ENCODE measurements around the gene PAX2. TPM values are rescaled to one million over a fixed set of nuclear protein-coding genes. Genes with fewer than 3 reads are reported as not detected.

Gene PAX2
- total RNA-seq, 3 donors from 2014 or later: under 0.01 TPM; not detected in 2

GRCh38 chr10:100824886-100825285 is 79.5 kb downstream of the PAX2 start:
- intact Hi-C loops (cut with DNase I; ENCODE audit: low total_unique reads): loop anchor here (5.0 kb wide), 1 partner anchor 428 kb away; no protein-coding TSS in a partner anchor
- DNase-seq (ENCODE audit: low spot score in 2 of 2): peak in 1 of 2 donors; percentile 45

GRCh38 chr10:100825325-100825875 is 80.0 kb downstream of the PAX2 start:
- no peaks in the 10 kb centered on the region for H3K36me3 ChIP-seq
- no peak overlapping the region for H3K27ac ChIP-seq
- TF ChIP-seq POLR2A (IDR thresholded peaks at IDR 0.05) (no peak), CTCF (IDR thresholded peaks at IDR 0.05) (no peak), POLR2AphosphoS5 (IDR thresholded peaks at IDR 0.05) (no peak)
- H3K4me1 ChIP-seq: peaks cover 3 to 14% of the 10 kb centered on the region in 2 donors
- no peaks in the 10 kb centered on the region for H3K9me3 ChIP-seq
- peak in 1 of 2 donors; percentile 19 for DNase-seq (ENCODE audit: low spot score in 2 of 2)
- peaks cover 8 to 91% of the 10 kb centered on the region in 2 donors for H3K27me3 ChIP-seq
- no peak overlapping the region for H3K4me3 ChIP-seq
- intact Hi-C loops (cut with DNase I; ENCODE audit: low total_unique reads): loop anchor here (5.0 kb wide), 1 partner anchor 428 kb away; no protein-coding TSS in a partner anchor

More at GRCh38 chr10:100824886-100825285, 79.5 kb downstream of the PAX2 start:
- H3K27ac ChIP-seq: no peak overlapping the region
- peaks cover 8 to 90% of the 10 kb centered on the region in 2 donors for H3K27me3 ChIP-seq
- no peaks in the 10 kb centered on the region for H3K9me3 ChIP-seq
- no peaks in the 10 kb centered on the region for H3K36me3 ChIP-seq
- H3K4me1 ChIP-seq: peaks cover 3 to 14% of the 10 kb centered on the region in 2 donors
- no peak for TF ChIP-seq POLR2A (IDR thresholded peaks at IDR 0.05)
- TF ChIP-seq POLR2AphosphoS5 (IDR thresholded peaks at IDR 0.05): no peak
- no peak for TF ChIP-seq CTCF (IDR thresholded peaks at IDR 0.05)
- no peak overlapping the region for H3K4me3 ChIP-seq

- H3K4me1 ChIP-seq: peaks cover 3 to 14% of the 10 kb centered on the region in 2 donors
- H3K4me3 ChIP-seq: peak overlapping the region in 2 of 3 donors; percentile 50 to 74
- peak in 1 of 2 donors; percentile 49 for DNase-seq (ENCODE audit: low spot score in 2 of 2)
- no peaks in the 10 kb centered on the region for H3K36me3 ChIP-seq
- H3K27ac ChIP-seq: no peak overlapping the region
- intact Hi-C loops (cut with DNase I; ENCODE audit: low total_unique reads): loop anchor here (5.0 kb wide), 1 partner anchor 429 kb away; no protein-coding TSS in a partner anchor
- TF ChIP-seq POLR2AphosphoS5 (IDR thresholded peaks at IDR 0.05) (no peak), CTCF (IDR thresholded peaks at IDR 0.05) (no peak), POLR2A (IDR thresholded peaks at IDR 0.05) (no peak)
- H3K27me3 ChIP-seq: peaks cover 8 to 92% of the 10 kb centered on the region in 2 donors
- H3K9me3 ChIP-seq: no peaks in the 10 kb centered on the region
Observed at GRCh38 chr10:100826031-100826651, 80.8 kb downstream of the PAX2 start.

GRCh38 chr10:100826661-100826982 is 81.2 kb downstream of the PAX2 start:
- peak overlapping the region; percentile 4 to 74 (median 50) for H3K4me3 ChIP-seq
- no peak overlapping the region for H3K27ac ChIP-seq
- peaks cover 8 to 92% of the 10 kb centered on the region in 2 donors for H3K27me3 ChIP-seq
- intact Hi-C loops (cut with DNase I; ENCODE audit: low total_unique reads): loop anchor here (5.0 kb wide), 1 partner anchor 429 kb away; no protein-coding TSS in a partner anchor
- H3K36me3 ChIP-seq: no peaks in the 10 kb centered on the region
- peaks cover 3 to 14% of the 10 kb centered on the region in 2 donors for H3K4me1 ChIP-seq
- no peak for DNase-seq (ENCODE audit: low spot score in 2 of 2)
- no peak for TF ChIP-seq POLR2AphosphoS5 (IDR thresholded peaks at IDR 0.05)
- TF ChIP-seq POLR2A (IDR thresholded peaks at IDR 0.05): no peak
- no peak for TF ChIP-seq CTCF (IDR thresholded peaks at IDR 0.05)
- no peaks in the 10 kb centered on the region for H3K9me3 ChIP-seq
